ENCODE data around the gene DUSP8.

DUSP8 gene

DNA sequence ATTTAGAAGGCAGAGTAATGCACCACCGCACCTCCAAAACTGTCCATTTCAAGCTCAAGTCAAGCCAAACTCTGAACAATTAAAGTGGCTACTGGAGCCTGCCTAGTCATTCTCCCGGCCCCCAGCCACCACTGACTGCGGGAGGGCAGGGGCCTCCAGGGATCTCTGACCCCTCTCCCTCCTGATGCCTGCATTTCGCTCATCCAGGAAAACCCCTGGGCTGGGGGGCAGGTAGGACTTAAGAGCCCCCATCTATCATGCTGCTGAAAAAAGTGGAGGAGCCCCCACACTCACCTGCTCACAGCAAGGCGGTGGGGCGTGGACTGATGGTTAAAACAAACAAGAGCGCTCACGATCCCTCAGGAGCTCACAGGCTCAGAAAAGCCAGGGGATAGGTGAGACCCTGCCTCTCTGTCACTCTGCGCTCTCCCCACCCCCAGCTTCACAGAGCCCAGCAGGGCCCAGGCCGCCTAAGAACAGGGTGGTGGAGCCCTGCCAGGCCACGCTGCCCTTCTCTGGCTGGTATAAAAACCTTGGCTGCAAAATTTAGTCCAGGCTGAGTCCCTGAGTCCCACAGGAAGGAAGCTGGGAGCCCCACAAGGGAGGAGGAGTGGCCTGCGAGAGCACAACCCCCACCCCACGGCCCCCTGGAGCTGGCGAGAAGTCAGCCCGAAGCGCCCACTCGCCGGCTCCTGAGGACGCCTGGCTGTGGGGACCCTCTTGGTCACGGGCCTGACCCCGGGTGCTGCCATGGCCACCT is 64.5 kb downstream of the DUSP8 start:
- Mint-ChIP-seq H3K4me1 (peaks cover 60% of the 10 kb centered on the region), H3K36me3 (ENCODE audit: insufficient read depth) (peaks cover 6% of the 10 kb centered on the region), H3K27me3 (no peaks in the 10 kb centered on the region), H3K9me3 (no peaks in the 10 kb centered on the region), H3K4me3 (no peak overlapping the region), H3K27ac (ENCODE audit: low read depth) (peak overlapping the region; percentile 57)
- no peak for ATAC-seq (replicated peaks; ENCODE audit: extremely low read depth, poor library complexity, severe bottlenecking)
- DNase-seq (ENCODE audit: low spot score in 2 of 2), result no peak

DNA sequence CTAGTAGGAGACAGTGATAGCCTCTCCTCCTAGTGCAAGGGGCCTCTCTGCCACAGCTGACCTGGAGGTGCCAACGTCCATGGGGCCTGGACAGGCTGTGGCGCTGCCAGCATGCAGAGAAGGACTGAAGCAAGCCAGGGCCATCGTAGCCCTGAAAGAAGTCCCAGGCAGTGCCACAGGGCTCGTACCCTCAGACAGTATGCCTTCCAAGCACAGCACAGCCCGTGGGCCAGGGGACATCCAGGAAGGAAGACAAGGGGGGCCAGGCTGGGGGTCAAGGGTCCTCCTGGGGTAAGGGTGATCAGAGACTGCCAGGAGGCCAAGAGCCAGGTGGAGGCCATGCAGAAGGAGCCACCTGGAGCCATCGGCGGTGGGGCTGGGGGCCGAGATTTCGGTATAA is 65.1 kb downstream of the DUSP8 start:
- H3K27ac Mint-ChIP-seq (ENCODE audit: low read depth), result peak overlapping the region; percentile 57
- peaks cover 6% of the 10 kb centered on the region for H3K36me3 Mint-ChIP-seq (ENCODE audit: insufficient read depth)
- H3K4me1 Mint-ChIP-seq, result peaks cover 54% of the 10 kb centered on the region
- H3K27me3 Mint-ChIP-seq, result no peaks in the 10 kb centered on the region
- no peak overlapping the region for H3K4me3 Mint-ChIP-seq
- DNase-seq (ENCODE audit: low spot score in 2 of 2), result no peak
- no peak for ATAC-seq (replicated peaks; ENCODE audit: extremely low read depth, poor library complexity, severe bottlenecking)
- no peaks in the 10 kb centered on the region for H3K9me3 Mint-ChIP-seq

DNA sequence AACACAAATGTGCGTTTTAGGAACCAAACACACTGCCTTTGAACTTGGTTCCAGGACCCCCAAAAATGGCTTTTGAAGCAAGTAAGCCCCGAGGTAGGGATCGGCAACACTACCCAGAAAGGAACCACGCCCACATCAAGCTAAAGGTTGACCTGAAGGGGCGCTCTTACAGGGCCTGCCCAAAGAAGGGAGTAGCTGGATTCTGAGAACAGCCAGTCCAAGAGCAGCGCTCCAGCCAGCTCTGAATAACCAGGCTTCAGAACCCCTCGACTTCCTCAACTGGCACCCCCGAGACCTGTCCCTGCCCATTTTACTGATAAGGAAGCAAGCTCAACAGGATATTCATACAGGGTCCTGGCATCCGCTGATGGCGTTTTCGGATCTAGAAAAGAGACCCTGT is 66.6 kb downstream of the DUSP8 start:
- Mint-ChIP-seq H3K9me3 (no peaks in the 10 kb centered on the region), H3K27me3 (no peaks in the 10 kb centered on the region), H3K4me1 (peaks cover 57% of the 10 kb centered on the region), H3K27ac (ENCODE audit: low read depth) (peak overlapping the region; percentile 78), H3K36me3 (ENCODE audit: insufficient read depth) (peaks cover 6% of the 10 kb centered on the region), H3K4me3 (no peak overlapping the region)
- DNase-seq (ENCODE audit: low spot score in 2 of 2) (no peak), ATAC-seq (replicated peaks; ENCODE audit: extremely low read depth, poor library complexity, severe bottlenecking) (no peak)

DNA sequence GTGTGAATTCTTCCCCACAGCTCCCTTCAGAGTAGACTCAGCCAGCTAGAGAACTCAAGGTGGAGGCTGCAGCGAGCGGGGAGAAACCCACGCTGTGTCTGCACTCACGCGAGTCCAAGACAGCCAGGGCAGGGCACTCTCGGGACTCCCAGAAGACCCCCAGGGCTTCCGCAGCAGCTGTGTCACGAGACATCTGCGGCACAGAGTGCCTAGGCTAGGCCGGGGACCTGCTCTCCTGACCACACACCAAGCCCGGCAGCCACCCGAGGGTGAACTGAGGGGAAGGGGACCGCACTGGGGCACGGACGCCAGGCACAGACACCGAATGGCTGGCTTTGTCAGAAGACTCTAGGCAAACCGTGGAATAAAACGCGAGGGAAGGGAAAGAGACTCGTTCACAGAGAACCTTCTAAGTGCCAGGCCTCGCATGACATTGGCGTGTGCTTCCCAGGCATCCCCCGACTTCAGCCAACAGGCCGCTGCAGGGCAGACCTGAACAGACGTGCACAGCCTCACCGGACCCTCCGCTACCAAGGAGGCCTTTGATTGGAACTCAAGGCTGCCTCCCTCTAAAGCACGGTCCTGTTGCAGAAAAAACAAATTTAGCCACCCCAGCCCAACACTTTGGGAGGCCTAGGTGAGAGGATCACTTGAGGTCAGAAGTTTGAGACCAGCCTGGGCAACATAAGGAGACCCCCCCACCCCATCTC is 67.3 kb downstream of the DUSP8 start:
- ATAC-seq (replicated peaks; ENCODE audit: extremely low read depth, poor library complexity, severe bottlenecking) (no peak), DNase-seq (ENCODE audit: low spot score in 2 of 2) (no peak)
- H3K4me3 Mint-ChIP-seq, result peak overlapping the region; percentile 18
- H3K27ac Mint-ChIP-seq (ENCODE audit: low read depth), result peak overlapping the region; percentile 78
- H3K9me3 Mint-ChIP-seq, result no peaks in the 10 kb centered on the region
- H3K27me3 Mint-ChIP-seq, result no peaks in the 10 kb centered on the region
- peaks cover 9% of the 10 kb centered on the region for H3K36me3 Mint-ChIP-seq (ENCODE audit: insufficient read depth)
- peaks cover 60% of the 10 kb centered on the region for H3K4me1 Mint-ChIP-seq

DNA sequence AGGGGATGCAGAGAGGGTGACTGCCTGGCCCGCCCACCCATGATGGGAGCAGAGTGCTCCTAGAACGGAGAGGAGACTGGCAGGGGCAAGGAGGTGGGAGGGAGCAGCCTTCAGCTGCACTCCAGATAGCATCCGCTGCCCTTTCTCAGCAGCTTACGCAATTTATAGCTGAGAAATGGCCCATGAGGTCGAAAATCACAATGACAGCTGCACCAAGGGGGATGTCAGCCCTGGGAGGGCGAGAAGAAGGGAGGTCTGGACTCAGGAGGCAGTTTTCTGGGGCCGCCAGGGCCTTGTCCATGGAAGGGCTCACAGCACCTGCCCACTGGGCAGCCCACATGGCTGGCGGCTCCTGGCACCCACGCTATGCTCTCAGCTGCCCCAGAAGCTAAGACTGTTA is 67.9 kb downstream of the DUSP8 start:
- peak overlapping the region; percentile 78 for H3K27ac Mint-ChIP-seq (ENCODE audit: low read depth)
- H3K27me3 Mint-ChIP-seq, result no peaks in the 10 kb centered on the region
- no peak overlapping the region for H3K4me3 Mint-ChIP-seq
- peaks cover 9% of the 10 kb centered on the region for H3K36me3 Mint-ChIP-seq (ENCODE audit: insufficient read depth)
- peaks cover 56% of the 10 kb centered on the region for H3K4me1 Mint-ChIP-seq
- no peaks in the 10 kb centered on the region for H3K9me3 Mint-ChIP-seq
- no peak for ATAC-seq (replicated peaks; ENCODE audit: extremely low read depth, poor library complexity, severe bottlenecking)
- DNase-seq (ENCODE audit: low spot score in 2 of 2), result no peak

Data from central memory CD8-positive, alpha-beta T cell (primary cell).